Ishikawa (cell line): ENCODE data around the gene CEP55.

Source experiments
- RAD21 ChIP-seq: IDR thresholded peaks from 2 replicates; pipeline ENCODE4 v1.6.1; 2012; ENCODE audit warnings: low read depth
- TAF1 ChIP-seq: IDR thresholded peaks from 2 replicates; pipeline ENCODE4 v1.6.1; 2012; ENCODE audit warnings: low read depth, mild to moderate bottlenecking
- TEAD4 ChIP-seq: IDR thresholded peaks from 2 replicates; pipeline ENCODE4 v1.6.1; 2012
- USF1 ChIP-seq: IDR thresholded peaks from 2 replicates; pipeline ENCODE4 v1.6.1; 2012

GRCh38 chr10:93547522-93547921 lies 51.1 kb downstream of the CEP55 start:
- no peak for TF ChIP-seq RAD21
- no peak for TF ChIP-seq USF1
- TF ChIP-seq TAF1: no peak
- no peak for TF ChIP-seq TEAD4
